ENCODE results near the gene ASXL3. TPM values are rescaled to one million over a fixed set of nuclear protein-coding genes. Genes with fewer than 3 reads are reported as not detected.

Gene ASXL3
- total and polyA plus RNA-seq, 9 of the 15 experiments (the other 6 are each of a cell fraction or from before 2014, with no cell fraction given): not detected

- TF ChIP-seq, protein P1, sequence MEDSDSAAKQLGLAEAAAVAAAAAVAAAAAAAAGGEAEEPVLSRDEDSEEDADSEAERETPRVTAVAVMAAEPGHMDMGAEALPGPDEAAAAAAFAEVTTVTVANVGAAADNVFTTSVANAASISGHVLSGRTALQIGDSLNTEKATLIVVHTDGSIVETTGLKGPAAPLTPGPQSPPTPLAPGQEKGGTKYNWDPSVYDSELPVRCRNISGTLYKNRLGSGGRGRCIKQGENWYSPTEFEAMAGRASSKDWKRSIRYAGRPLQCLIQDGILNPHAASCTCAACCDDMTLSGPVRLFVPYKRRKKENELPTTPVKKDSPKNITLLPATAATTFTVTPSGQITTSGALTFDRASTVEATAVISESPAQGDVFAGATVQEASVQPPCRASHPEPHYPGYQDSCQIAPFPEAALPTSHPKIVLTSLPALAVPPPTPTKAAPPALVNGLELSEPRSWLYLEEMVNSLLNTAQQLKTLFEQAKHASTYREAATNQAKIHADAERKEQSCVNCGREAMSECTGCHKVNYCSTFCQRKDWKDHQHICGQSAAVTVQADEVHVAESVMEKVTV (CRISPR knock-in tag; IDR thresholded peaks at IDR 0.05): no peak
- TF ChIP-seq DMBX1 (CRISPR knock-in tag; IDR thresholded peaks at IDR 0.05; ENCODE audit: borderline replicate concordance): no peak
- TF ChIP-seq HMBOX1 (IDR thresholded peaks at IDR 0.05): no peak
- TF ChIP-seq TARDBP (IDR thresholded peaks at IDR 0.05): no peak
Observed at GRCh38 chr18:33583901-33584300, 5.9 kb downstream of the ASXL3 start (continued).

GRCh38 chr18:33584548-33585430 is 6.8 kb downstream of the ASXL3 start:
- CTCF ChIA-PET (ENCODE audit: low intra/inter-chr PET ratio): no interaction called here

More at GRCh38 chr18:33584548-33585430, 6.8 kb downstream of the ASXL3 start:
- H3K27me3 ChIP-seq (ENCODE audit: control insufficient read depth in 2 of 2, insufficient read depth in 2 of 2, low read length in 2 of 2): no peaks in the 10 kb centered on the region
- no peaks in the 10 kb centered on the region for H3K79me2 ChIP-seq (ENCODE audit: control insufficient read depth, insufficient read depth, low read length)
- BruUV-seq (replicated peaks): no TSS peak
- H3K27ac ChIP-seq (ENCODE audit: extremely low read depth, low read depth, low read length): no peak overlapping the region
- no peaks in the 10 kb centered on the region for H3K9me1 ChIP-seq (ENCODE audit: control insufficient read depth, insufficient read depth, low read length)
- WGBS (ENCODE audit: insufficient coverage, low coverage, missing lambda C conversion rate): 1% methylated on average over 3 of the region's 3 CpGs
- FAIRE-seq (no peak), ATAC-seq (no peak), DNase-seq (ENCODE audit: extremely low read depth in 1 of 4, low spot score in 3 of 4) (no peak)
- H3K9me3 ChIP-seq (replicated peaks; ENCODE audit: control insufficient read depth, insufficient read depth, low read depth, low read length): no peaks in the 10 kb centered on the region
- no peaks in the 10 kb centered on the region for H3K4me1 ChIP-seq (replicated peaks in 1 of 2; ENCODE audit: control insufficient read depth in 2 of 2, insufficient read depth in 2 of 2, low read length in 2 of 2)
- H3K4me3 ChIP-seq: no peak overlapping the region
- H3K4me2 ChIP-seq (ENCODE audit: insufficient read depth, low read length): no peak overlapping the region
- TF ChIP-seq KAT8 (IDR thresholded peaks at IDR 0.05; ENCODE audit: low read depth): no peak
- no peak for TF ChIP-seq PRMT5 (CRISPR knock-in tag; IDR thresholded peaks at IDR 0.05)
- TF ChIP-seq CTCFL (IDR thresholded peaks at IDR 0.05; ENCODE audit: borderline replicate concordance, insufficient read depth, low read depth, low read length, poor library complexity, severe bottlenecking): no peak
- POLR2A ChIA-PET: no interaction called here
- intact Hi-C loops (cut with micrococcal nuclease) (no loop called here), in situ Hi-C loops (cut with MboI) (no loop called here)
- H3K36me3 ChIP-seq (ENCODE audit: control insufficient read depth, insufficient read depth, low read length): no peaks in the 10 kb centered on the region
- H2AFZ ChIP-seq (ENCODE audit: low read depth, low read length): no peak overlapping the region
- H3K9ac ChIP-seq (ENCODE audit: insufficient read depth in 1 of 2, low read depth in 2 of 2, low read length in 2 of 2): no peak overlapping the region
- H4K20me1 ChIP-seq (replicated peaks; ENCODE audit: control insufficient read depth, insufficient read depth, low read length): no peaks in the 10 kb centered on the region

All from K562 (cell line).